GM19238 (cell line): ENCODE measurements around the gene MYOM1.
"Not testable (repeated sequence)": the region's sequence is repeated elsewhere in the genome, so short reads cannot be mapped to it uniquely, and the experiment has no call there.

Experiments used
- DNase-seq: peaks from one replicate; pipeline ENCODE4 v3.0.0; 2011; ENCODE audit warnings: low spot score; ENCODE audit not compliant: insufficient read length

Gene MYOM1

GRCh38 chr18:3221496-3221895 lies 1.7 kb upstream of the MYOM1 start:
- no peak for DNase-seq

DNA sequence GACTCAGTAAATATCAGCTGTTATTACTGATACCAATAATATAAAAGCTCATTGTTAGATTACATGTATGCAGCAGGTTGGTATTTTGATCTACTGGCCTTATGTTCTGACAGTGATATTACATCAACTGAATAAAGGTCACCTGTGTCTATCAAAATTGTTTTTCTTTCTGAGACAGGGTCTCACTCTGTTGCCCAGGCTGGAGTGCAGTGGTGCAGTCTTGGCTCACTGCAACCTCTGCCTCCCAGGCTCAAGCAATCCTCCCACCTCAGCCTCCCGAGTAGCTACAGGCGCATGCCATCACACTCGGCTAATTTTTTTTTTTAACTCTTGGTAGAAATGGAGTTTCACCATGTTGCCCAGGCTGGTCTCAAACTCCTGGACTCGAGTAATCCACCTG lies 1.1 kb upstream of the MYOM1 start:
- DNase-seq = not testable (repeated sequence)

GRCh38 chr18:3219241-3219630 lies 532 bp downstream of the MYOM1 start:
- DNase-seq = no peak

DNA sequence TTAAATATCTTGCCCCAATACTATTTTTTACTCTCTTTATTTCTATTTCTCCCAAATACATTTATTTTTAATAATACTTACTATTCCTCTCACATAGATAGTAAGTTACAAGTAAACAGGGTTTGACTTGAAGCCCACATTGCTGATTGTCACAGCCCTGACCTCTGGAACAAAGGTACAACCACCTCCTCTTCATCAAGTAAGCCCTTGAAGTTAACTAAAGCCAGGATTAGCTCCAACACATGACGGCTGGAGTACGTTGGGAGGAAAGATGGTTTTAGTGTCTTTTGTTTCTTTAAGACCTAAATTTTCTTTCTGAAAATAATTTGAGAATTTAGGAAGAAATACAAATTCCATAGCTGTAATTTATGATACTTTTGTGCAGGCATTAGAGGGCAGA lies 949 bp downstream of the MYOM1 start:
- DNase-seq = no peak

GRCh38 chr18:3217948-3218647 lies 1.7 kb downstream of the MYOM1 start:
- DNase-seq = no peak

GRCh38 chr18:3216987-3217386 lies 2.8 kb downstream of the MYOM1 start:
- DNase-seq = no peak

- no peak for DNase-seq
These were observed 4.7 kb downstream of the MYOM1 start for GRCh38 chr18:3214855-3215637.

DNA sequence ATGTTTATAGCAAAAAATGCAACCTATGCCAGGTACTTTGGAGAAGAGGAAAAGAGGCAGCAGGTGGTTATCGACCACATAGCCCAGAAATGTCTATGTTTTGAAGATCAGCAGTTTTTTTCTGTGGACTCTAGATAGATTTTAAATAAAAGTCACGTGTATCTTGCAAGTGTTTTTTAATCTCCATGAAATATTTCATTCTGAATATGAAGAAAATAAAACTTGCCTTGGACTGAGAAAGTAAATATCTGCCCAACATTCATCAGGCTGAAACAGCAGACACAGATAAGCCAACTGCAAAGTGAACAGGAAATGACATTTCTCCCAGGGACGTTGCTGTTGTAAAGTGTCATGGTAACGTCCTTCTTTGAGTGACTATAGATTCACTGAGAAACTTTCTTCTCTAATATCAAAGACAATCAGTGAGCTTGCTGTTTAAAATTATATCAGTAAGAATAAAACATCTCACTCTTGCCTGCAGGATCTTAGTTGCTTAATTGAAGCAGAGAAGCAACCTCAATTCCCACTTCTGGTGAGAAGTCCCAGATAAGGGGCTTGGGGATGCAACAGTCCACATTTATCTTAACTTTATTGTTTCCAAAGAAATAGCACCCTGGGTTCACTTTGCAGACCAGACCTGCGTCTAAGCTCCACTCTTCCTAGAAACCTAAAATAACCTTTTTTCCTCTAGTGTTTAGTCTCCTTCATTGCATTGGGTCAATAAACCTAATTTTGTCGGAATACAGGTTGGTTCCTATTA lies 6.3 kb downstream of the MYOM1 start:
- DNase-seq = no peak

- no peak for DNase-seq
These were observed 7.1 kb downstream of the MYOM1 start for GRCh38 chr18:3212657-3213056.

DNA sequence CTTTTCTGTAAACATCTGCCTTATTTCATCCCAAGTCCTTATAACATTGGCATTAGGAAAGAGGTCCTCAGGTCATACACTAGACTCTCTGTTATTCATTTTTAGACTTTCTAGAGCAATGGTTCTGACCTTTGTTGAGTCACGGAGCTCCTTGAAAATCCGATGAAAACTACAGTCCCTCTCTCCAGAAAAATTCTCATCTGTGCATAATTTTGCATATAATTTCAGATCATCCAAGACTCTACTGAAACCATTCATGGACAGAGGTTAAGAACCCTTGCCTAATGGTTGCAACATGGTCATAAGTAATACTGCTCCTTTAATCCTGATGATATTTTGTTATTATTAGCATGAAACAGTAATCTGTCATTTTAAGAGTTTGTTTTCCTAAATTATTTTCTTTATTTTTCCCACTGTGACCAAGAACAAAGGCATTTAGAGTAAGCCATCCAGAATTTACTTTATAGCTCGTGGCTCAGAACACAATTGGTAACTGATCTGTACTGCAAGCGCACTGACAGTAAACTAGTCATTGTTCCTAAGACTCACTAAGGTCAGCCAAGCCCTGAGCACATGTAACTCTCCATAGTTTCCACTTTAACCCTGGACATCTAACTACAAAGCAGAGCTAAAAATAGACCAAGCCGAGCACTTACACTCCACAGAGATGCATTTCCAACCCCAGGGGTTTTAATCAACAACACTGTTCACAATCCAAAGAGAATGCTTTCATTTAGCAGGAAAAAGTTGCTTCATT lies 8.4 kb downstream of the MYOM1 start:
- DNase-seq = no peak

GRCh38 chr18:3209859-3210569 lies 9.8 kb downstream of the MYOM1 start:
- DNase-seq = no peak

DNA sequence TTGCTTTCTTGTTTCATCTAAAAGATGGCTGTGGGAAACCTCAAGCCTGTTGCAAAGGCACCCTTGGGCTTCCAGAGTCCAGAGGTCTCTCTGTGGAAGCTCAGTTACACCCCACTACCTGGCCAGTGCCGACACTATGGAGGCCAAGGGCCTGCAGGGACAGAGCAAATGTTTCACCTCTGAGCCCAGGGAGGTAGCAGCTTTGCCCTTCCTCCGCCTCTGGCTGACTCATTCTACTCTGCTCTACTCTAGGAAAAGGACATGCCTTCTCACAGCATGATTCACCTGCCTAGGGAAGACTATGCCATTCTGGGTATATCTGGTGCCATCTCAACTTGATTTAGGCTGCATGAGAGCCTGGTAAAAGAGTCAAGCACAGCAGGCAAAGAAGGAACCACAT lies 12.2 kb downstream of the MYOM1 start:
- no peak for DNase-seq

- no peak for DNase-seq
These were observed 14.5 kb downstream of the MYOM1 start for GRCh38 chr18:3205239-3205638.

GRCh38 chr18:3199942-3200645 lies 19.7 kb downstream of the MYOM1 start:
- DNase-seq = no peak

DNA sequence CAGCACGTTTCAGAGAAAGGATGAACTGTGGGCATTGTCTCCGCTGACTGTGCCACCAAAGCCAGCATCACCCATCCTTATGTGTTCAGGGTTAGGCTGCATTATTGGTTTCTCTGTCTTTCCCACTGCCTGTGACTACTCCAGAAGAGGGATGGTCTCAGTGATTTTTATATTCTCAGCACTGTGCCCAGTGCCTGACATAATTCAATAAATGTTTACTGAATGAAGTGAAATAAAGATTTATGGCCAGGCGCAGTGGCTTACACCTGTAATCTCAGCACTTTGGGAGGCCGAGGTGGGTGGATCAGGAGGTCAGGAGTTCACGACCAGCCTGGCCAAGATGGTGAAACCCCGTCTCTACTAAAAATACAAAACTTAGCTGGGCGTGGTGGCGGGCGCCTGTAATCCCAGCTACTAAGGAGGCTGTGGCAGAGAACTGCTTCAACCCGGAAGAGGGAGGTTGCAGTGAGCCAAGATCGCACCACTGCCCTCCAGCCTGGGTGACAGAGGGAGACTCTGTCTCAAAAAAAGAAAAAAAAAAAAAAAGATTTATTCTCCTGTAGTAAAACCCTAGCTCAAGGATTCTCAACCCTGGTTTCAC lies 21.4 kb downstream of the MYOM1 start:
- DNase-seq = not testable (repeated sequence)

DNA sequence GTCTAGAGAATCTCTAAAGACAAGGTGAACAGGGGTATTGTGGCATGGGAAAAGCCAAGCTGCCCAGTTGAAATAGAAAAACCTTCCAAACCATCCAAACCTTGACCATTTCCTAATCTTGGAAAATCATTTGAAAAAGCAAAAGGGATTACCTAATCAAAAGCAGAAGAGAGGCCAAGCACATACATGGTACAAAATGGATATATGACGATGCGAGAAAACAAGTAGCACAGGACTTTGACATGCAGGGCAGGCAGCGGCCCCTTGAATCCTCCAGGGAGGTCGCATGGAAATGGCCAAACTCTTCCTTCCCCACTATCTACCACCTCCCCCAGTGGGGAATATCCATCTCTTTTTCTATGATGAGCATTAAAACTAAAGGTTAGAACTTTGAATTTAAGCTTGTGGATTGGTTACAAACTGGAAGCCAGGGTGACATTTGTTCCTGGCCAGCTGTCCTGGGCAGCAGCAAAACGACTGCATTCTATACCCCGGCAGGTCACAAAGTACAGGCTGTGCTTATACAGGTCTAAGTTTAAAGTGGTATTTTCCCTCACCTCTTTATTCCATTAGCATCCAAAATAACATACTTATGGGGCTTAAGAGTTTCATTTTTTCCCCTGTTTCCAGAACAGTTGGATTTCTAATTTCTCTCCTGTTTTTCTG lies 24.7 kb downstream of the MYOM1 start:
- DNase-seq = no peak

DNA sequence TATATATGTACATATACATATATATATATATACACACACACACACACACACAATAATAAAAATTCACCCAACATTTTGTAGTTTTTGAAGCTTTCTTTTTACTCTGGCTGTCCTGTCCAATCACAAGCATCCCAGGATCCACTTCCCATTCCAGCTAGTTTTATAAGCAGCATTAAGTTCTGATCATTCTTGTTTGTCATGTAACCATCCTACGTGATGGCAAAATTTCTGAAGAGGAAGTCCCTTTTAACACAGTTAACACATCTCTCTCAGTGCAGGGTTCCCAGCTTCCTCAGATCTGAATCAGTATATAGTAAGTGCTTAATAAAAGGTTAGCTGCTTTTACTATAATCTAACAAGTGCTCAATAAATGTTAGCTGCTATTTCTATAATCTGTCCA lies 26.4 kb downstream of the MYOM1 start:
- no peak for DNase-seq

DNA sequence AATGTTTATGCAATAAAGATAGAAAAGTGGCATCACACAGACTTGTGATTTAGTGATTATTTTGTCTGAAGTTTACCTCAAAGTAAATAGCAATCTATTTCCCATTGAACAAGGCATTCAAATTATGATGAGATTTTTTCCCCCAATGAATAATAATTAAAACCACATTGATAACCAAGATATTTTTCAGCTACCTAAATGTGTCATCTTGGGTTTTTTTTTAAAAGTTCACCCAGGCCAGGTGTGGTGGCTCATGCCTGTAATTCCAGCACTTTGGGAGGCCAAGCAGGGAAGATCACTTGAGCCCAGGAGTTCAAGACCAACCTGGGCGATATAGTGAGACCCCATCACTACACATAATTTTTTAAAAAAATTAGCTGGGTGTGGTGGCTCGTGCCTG lies 27.0 kb downstream of the MYOM1 start:
- no peak for DNase-seq

DNA sequence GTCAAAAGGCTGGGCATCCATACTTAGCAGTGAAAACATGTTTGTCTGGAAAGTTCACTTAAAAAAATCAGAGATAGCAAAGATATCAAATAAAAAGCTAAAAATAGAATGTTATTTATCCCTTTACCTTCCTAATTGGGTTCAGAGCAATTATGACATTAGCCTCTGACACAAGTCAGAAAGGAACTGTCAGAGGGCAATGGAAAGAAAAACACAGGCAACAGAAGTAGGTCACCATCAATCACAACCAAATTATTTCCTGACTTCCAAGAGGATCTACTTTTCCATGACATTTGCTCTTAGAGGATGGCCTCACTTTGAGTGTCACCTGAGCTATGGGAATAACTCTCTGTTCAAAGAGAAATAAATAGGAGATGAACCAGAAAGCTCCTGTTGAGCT lies 27.5 kb downstream of the MYOM1 start:
- DNase-seq = no peak
